Mesenchymal stem cell (in vitro differentiated cells and primary cell): ENCODE results near the gene LSP1.

Experiments
- DNase-seq: peaks from one replicate; pipeline ENCODE4 v3.0.0-alpha.2; 2013
- H2AFZ ChIP-seq: one replicate; pipeline ENCODE4 v1.6.1; 2013; ENCODE audit warnings: low read depth, mild to moderate bottlenecking, control low read depth, inconsistent platforms, low read length, moderate library complexity
- H2AK5ac ChIP-seq: 2 replicates; pipeline ENCODE4 v1.6.1; 2013; ENCODE audit warnings: low read length, moderate library complexity, mild to moderate bottlenecking, inconsistent platforms; ENCODE audit not compliant: severe bottlenecking
- H2BK120ac ChIP-seq: one replicate; pipeline ENCODE4 v1.6.1; 2013; ENCODE audit warnings: low read depth, mild to moderate bottlenecking, inconsistent platforms, low read length, moderate library complexity
- H2BK12ac ChIP-seq, 2 experiments: one replicate each; pipeline ENCODE4 v1.6.1; 2013; ENCODE audit warnings: inconsistent platforms in 2 of 2, low read length in 2 of 2, mild to moderate bottlenecking in 2 of 2, moderate library complexity in 2 of 2, control low read depth in 1 of 2
- H2BK15ac ChIP-seq: one replicate; pipeline ENCODE4 v1.6.1; 2013; ENCODE audit warnings: mild to moderate bottlenecking, low read depth, inconsistent platforms; ENCODE audit not compliant: poor library complexity, severe bottlenecking
- H2BK5ac ChIP-seq: 2 replicates; pipeline ENCODE4 v1.6.1; 2013; ENCODE audit warnings: low read depth, mild to moderate bottlenecking, low read length, control low read depth, inconsistent platforms; ENCODE audit not compliant: poor library complexity, severe bottlenecking
- H3K14ac ChIP-seq, 2 experiments: one replicate each; pipeline ENCODE4 v1.6.1; 2013; ENCODE audit warnings: inconsistent platforms in 2 of 2, low read length in 2 of 2, control low read depth in 1 of 2, mild to moderate bottlenecking in 1 of 2, moderate library complexity in 1 of 2
- H3K18ac ChIP-seq, 2 experiments: one replicate each; pipeline ENCODE4 v1.6.1; 2013; ENCODE audit warnings: inconsistent platforms in 2 of 2, low read length in 2 of 2, control low read depth in 1 of 2, low read depth in 1 of 2, mild to moderate bottlenecking in 1 of 2
- H3K23ac ChIP-seq, 2 experiments: one replicate each; pipeline ENCODE4 v1.6.1; 2013; ENCODE audit warnings: inconsistent platforms in 2 of 2, low read length in 2 of 2, mild to moderate bottlenecking in 2 of 2, moderate library complexity in 2 of 2, control low read depth in 1 of 2
- H3K27ac ChIP-seq: 2 replicates; pipeline ENCODE4 v1.5.1; 2013; ENCODE audit warnings: mild to moderate bottlenecking, moderate library complexity, low read length, control low read depth, inconsistent platforms; ENCODE audit not compliant: poor library complexity, severe bottlenecking
- H3K27me3 ChIP-seq, 2 experiments: 2 replicates each; pipeline versions ENCODE4 v1.6.1 to v1.7.0; 2013; ENCODE audit warnings: low read length in 2 of 2, mild to moderate bottlenecking in 2 of 2, moderate library complexity in 2 of 2, control low read depth in 1 of 2, inconsistent platforms in 1 of 2; ENCODE audit not compliant: control insufficient read depth in 1 of 2, insufficient read depth in 1 of 2
- H3K36me3 ChIP-seq, 2 experiments: 2 replicates each; pipeline versions ENCODE4 v1.6.1 to v1.7.0; 2013; ENCODE audit warnings: low read length in 2 of 2, control low read depth in 1 of 2, inconsistent platforms in 1 of 2, low read depth in 1 of 2, mild to moderate bottlenecking in 1 of 2; ENCODE audit not compliant: insufficient read depth in 2 of 2, control insufficient read depth in 1 of 2
- H3K4ac ChIP-seq, 2 experiments: one replicate each; pipeline ENCODE4 v1.6.1; 2013; ENCODE audit warnings: inconsistent platforms in 2 of 2, low read length in 2 of 2, mild to moderate bottlenecking in 2 of 2, moderate library complexity in 2 of 2, control low read depth in 1 of 2, low read depth in 1 of 2
- H3K4me1 ChIP-seq: 2 replicates; pipeline ENCODE4 v1.6.1; 2013; ENCODE audit warnings: low read depth, low read length, control low read depth; ENCODE audit not compliant: control insufficient read depth, insufficient read depth
- H3K4me2 ChIP-seq: 2 replicates; pipeline ENCODE4 v1.6.1; 2013; ENCODE audit warnings: low read length, mild to moderate bottlenecking, inconsistent platforms; ENCODE audit not compliant: poor library complexity, severe bottlenecking
- H3K4me3 ChIP-seq, 2 experiments: 2 replicates each; pipeline versions ENCODE4 v1.5.1 to v1.7.0; 2013; ENCODE audit warnings: low read length in 2 of 2, mild to moderate bottlenecking in 2 of 2, control low read depth in 1 of 2, low read depth in 1 of 2; ENCODE audit not compliant: insufficient read depth in 1 of 2
- H3K79me1 ChIP-seq: replicated peaks from 2 replicates; pipeline ENCODE4 v1.6.1; 2013; ENCODE audit warnings: mild to moderate bottlenecking, control low read depth, low read length, inconsistent platforms; ENCODE audit not compliant: poor library complexity, severe bottlenecking
- H3K9ac ChIP-seq: 2 replicates; pipeline ENCODE4 v1.7.0; 2013; ENCODE audit warnings: mild to moderate bottlenecking, low read length, moderate library complexity
- H3K9me3 ChIP-seq: 2 replicates; pipeline ENCODE4 v1.7.0; 2013; ENCODE audit warnings: mild to moderate bottlenecking, low read length; ENCODE audit not compliant: control insufficient read depth
- H4K8ac ChIP-seq: one replicate; pipeline ENCODE4 v1.6.1; 2013; ENCODE audit warnings: inconsistent platforms, mild to moderate bottlenecking, low read length, moderate library complexity
- H4K91ac ChIP-seq: one replicate; pipeline ENCODE4 v1.6.1; 2013; ENCODE audit warnings: mild to moderate bottlenecking, low read length, inconsistent platforms
- WGBS: methylation state at CpG from one replicate; pipeline ENCODE4 v1.1.7; 2013; ENCODE audit warnings: mixed read lengths; 5-methylcytosine and 5-hydroxymethylcytosine counted together

LSP1 gene

GRCh38 chr11:1879941-1880720, 27.2 kb downstream of the LSP1 start:
- H2BK12ac ChIP-seq, result peak overlapping the region; percentile 91 to 97
- H3K9ac ChIP-seq, result peak overlapping the region; percentile 88
- H2BK120ac ChIP-seq, result peak overlapping the region; percentile 65
- H2BK5ac ChIP-seq, result no peak overlapping the region
- peak; percentile 25 for DNase-seq
- peak overlapping the region in 1 of 2 experiments; percentile 41 for H3K14ac ChIP-seq
- H3K27ac ChIP-seq, result no peak overlapping the region
- H4K91ac ChIP-seq, result peak overlapping the region; percentile 79
- WGBS, result 81% methylated on average over 32 of the region's 32 CpGs
- no peak overlapping the region for H3K4me2 ChIP-seq
- H3K4me3 ChIP-seq, result peak overlapping the region in 1 of 2 experiments; percentile 45
- peak overlapping the region; percentile 79 for H4K8ac ChIP-seq
- H2AK5ac ChIP-seq, result peak overlapping the region; percentile 84
- H3K27me3 ChIP-seq, result no peaks in the 10 kb centered on the region
- H3K36me3 ChIP-seq, result peaks cover 4 to 24% of the 10 kb centered on the region in 2 experiments
- peak overlapping the region; percentile 60 for H2BK15ac ChIP-seq
- no peak overlapping the region for H2AFZ ChIP-seq
- no peaks in the 10 kb centered on the region for H3K9me3 ChIP-seq
- peak overlapping the region; percentile 67 to 81 for H3K18ac ChIP-seq
- peak overlapping the region; percentile 5 to 61 for H3K4ac ChIP-seq
- H3K4me1 ChIP-seq, result peaks cover 54% of the 10 kb centered on the region
- no peak overlapping the region for H3K23ac ChIP-seq
- H3K79me1 ChIP-seq, result peaks cover 1% of the 10 kb centered on the region

- no peak overlapping the region for H3K4me2 ChIP-seq
- peaks cover 46% of the 10 kb centered on the region for H3K4me1 ChIP-seq
- H2BK15ac ChIP-seq, result peak overlapping the region; percentile 97
- H4K8ac ChIP-seq, result peak overlapping the region; percentile 79
- no peak for DNase-seq
- no peak overlapping the region for H3K23ac ChIP-seq
- H2BK12ac ChIP-seq, result peak overlapping the region; percentile 91 to 97
- no peak overlapping the region for H3K27ac ChIP-seq
- H2AK5ac ChIP-seq, result peak overlapping the region; percentile 58
- peak overlapping the region; percentile 88 for H3K9ac ChIP-seq
- H3K79me1 ChIP-seq, result no peaks in the 10 kb centered on the region
- H3K4me3 ChIP-seq, result peak overlapping the region in 1 of 2 experiments; percentile 45
- H3K9me3 ChIP-seq, result no peaks in the 10 kb centered on the region
- WGBS, result 86% methylated on average over 8 of the region's 9 CpGs
- no peak overlapping the region for H2BK5ac ChIP-seq
- peak overlapping the region in 1 of 2 experiments; percentile 49 for H3K14ac ChIP-seq
- H3K27me3 ChIP-seq, result no peaks in the 10 kb centered on the region
- peaks cover 4 to 31% of the 10 kb centered on the region in 2 experiments for H3K36me3 ChIP-seq
- peak overlapping the region; percentile 79 for H4K91ac ChIP-seq
- H3K18ac ChIP-seq, result peak overlapping the region; percentile 23 to 79
- peak overlapping the region; percentile 11 for H2BK120ac ChIP-seq
- H2AFZ ChIP-seq, result no peak overlapping the region
- H3K4ac ChIP-seq, result peak overlapping the region; percentile 39 to 81
Observed at GRCh38 chr11:1880746-1881441, 28.0 kb downstream of the LSP1 start.

DNA sequence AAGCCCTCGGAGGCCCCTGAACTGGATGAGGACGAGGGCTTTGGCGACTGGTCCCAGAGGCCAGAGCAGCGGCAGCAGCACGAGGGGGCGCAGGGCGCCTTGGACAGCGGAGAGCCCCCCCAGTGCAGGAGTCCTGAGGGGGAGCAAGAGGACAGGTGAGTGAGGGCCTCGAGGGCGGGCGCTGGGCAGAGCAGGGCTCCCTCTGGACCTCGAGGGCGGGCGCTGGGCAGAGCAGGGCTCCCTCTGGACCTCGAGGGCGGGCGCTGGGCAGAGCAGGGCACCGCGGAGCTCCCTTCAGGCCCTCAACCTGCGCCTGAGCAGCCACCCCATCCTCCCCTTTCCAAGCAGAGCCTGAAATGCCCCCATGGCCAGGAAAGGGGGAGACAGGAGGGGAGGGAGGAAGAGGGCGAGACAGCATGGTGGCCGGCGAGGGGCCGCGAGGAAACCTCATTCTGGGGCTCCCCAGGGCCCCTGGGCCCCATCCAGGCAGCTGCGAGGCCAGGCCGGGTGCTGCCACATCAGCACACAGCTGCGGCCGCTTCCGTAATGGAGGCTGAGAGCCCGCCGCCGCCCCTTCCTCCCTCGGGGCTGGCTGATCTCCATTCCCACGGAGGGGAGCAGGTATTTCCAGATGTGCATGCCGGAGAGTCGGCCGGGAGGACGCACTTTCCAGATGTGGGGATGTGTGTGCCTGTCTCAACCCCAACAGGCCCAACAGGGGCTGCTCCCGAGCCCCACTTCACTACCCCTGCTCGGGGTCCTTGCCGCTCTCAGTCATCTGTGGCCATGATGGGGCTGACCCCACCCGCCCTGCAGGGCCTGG, 28.8 kb downstream of the LSP1 start:
- no peak for DNase-seq
- Histone ChIP-seq H3K4me3 (peak overlapping the region in 1 of 2 experiments; percentile 56), H3K18ac (peak overlapping the region in 1 of 2 experiments; percentile 81), H3K9ac (peak overlapping the region; percentile 88), H2BK120ac (peak overlapping the region; percentile 11), H3K23ac (no peak overlapping the region), H2BK12ac (peak overlapping the region; percentile 91 to 97), H3K4ac (peak overlapping the region; percentile 46 to 65), H3K27me3 (no peaks in the 10 kb centered on the region), H4K91ac (peak overlapping the region; percentile 85), H3K36me3 (peaks cover 4 to 39% of the 10 kb centered on the region in 2 experiments), H3K27ac (no peak overlapping the region), H3K9me3 (no peaks in the 10 kb centered on the region), H2AFZ (peak overlapping the region; percentile 36), H2AK5ac (no peak overlapping the region), H2BK5ac (no peak overlapping the region), H4K8ac (peak overlapping the region; percentile 66), H3K4me2 (no peak overlapping the region), H3K4me1 (peaks cover 38% of the 10 kb centered on the region), H2BK15ac (peak overlapping the region; percentile 82), H3K14ac (no peak overlapping the region), H3K79me1 (no peaks in the 10 kb centered on the region)
- 83% methylated on average over 37 of the region's 43 CpGs for WGBS
